GM12878 (cell line): ENCODE results near the gene DYTN.

Experiments used
- KLF5 ChIP-seq: fragments of 450-650 bp; IDR thresholded peaks from 2 replicates; pipeline ENCODE4 v1.6.1; 2014; ENCODE audit warnings: mild to moderate bottlenecking; ENCODE audit not compliant: partially characterized antibody
- POLR2A ChIP-seq: IDR thresholded peaks from 2 replicates; pipeline ENCODE4 v1.6.1; 2011; ENCODE audit warnings: low read depth, mild to moderate bottlenecking, low read length
- TF ChIP-seq, protein P1 (sequence below), 3 experiments: IDR thresholded peaks in 2 of 3; conservative IDR thresholded peaks in 1 of 3; 2 replicates each; pipeline ENCODE4 v1.5.1; 2011; ENCODE audit warnings: low read depth in 3 of 3, low read length in 3 of 3, mild to moderate bottlenecking in 3 of 3, control low read depth in 2 of 3, moderate library complexity in 2 of 3, inconsistent platforms in 1 of 3, mixed read lengths in 1 of 3; ENCODE audit not compliant: control insufficient read depth in 2 of 3, insufficient read depth in 1 of 3; ENCODE audit errors: extremely low read depth in 1 of 3

DNA sequence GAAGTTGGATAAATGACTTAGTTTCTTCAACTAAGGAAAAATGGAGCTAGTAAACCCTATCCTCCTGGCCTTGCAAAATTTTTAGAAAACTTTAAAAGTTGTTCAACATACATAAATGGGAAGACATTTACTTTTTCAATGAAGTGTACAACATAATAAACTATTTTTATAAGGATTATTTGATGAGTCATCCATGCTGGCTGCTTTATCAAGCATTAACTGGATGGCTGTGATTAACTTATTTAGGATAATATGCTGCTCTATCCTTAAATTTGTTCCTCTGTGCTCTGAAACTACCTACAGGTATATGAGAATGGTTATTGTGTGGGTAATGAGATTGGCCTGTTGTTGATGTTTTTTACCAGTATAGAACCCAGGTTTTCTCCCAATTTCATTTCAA, 21.3 kb downstream of the DYTN start:
- TF ChIP-seq, protein P1, sequence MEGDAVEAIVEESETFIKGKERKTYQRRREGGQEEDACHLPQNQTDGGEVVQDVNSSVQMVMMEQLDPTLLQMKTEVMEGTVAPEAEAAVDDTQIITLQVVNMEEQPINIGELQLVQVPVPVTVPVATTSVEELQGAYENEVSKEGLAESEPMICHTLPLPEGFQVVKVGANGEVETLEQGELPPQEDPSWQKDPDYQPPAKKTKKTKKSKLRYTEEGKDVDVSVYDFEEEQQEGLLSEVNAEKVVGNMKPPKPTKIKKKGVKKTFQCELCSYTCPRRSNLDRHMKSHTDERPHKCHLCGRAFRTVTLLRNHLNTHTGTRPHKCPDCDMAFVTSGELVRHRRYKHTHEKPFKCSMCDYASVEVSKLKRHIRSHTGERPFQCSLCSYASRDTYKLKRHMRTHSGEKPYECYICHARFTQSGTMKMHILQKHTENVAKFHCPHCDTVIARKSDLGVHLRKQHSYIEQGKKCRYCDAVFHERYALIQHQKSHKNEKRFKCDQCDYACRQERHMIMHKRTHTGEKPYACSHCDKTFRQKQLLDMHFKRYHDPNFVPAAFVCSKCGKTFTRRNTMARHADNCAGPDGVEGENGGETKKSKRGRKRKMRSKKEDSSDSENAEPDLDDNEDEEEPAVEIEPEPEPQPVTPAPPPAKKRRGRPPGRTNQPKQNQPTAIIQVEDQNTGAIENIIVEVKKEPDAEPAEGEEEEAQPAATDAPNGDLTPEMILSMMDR (IDR thresholded peaks at IDR 0.05 in 2 of 3, conservative IDR thresholded peaks at IDR 0.05 in 1 of 3; ENCODE audit: control insufficient read depth in 2 of 3, extremely low read depth in 1 of 3, insufficient read depth in 1 of 3, low read depth in 3 of 3, low read length in 3 of 3) = no peak
- TF ChIP-seq POLR2A = no peak
- no peak for TF ChIP-seq KLF5
